HCT116 (cell line): ENCODE measurements around the gene RPH3AL. TPM values are rescaled to one million over a fixed set of nuclear protein-coding genes. Genes with fewer than 3 reads are reported as not detected.

ENCODE experiments used
- ATAC-seq: fragments of 200-7000 bp; cut with Tn5 transposase; 2 replicates; pipeline ENCODE4 v1.9.1; 2020; ENCODE audit warnings: mild to moderate bottlenecking, moderate library complexity
- BruUV-seq: library from RNA; stranded (reverse); fragments of 400-500 nt; replicated peaks from 2 replicates; lab custom pipeline; 2021; lab: Mats Ljungman, UMichigan
- CTCF ChIA-PET: fragments of 300-600 bp; sonication (Branson Sonifier 250); formaldehyde crosslinking; loops from one replicate; lab custom pipeline; 2021; ENCODE audit warnings: antibody characterized with exemption; lab: Charles Lee
- POLR2A ChIA-PET: fragments of 300-600, 350-600 bp; sonication (Branson Sonifier 250); formaldehyde crosslinking; loops from one replicate; lab custom pipeline; 2021; ENCODE audit warnings: antibody characterized with exemption; lab: Charles Lee
- RAD21 ChIA-PET, 2 experiments: fragments of 300-600 bp; sonication (Branson Sonifier 250); formaldehyde crosslinking; loops; one replicate each; lab custom pipeline; 2023; ENCODE audit warnings: low total read pairs in 2 of 2; ENCODE audit not compliant: uncharacterized antibody in 2 of 2, unreplicated experiment in 2 of 2, low non-redundant PET in 1 of 2; lab: Charles Lee
- DNase-seq: peaks from one replicate; pipeline ENCODE4 v3.0.0-alpha.2; 2010; ENCODE audit warnings: low read depth, low spot score
- H2AFZ ChIP-seq: fragments of 200-600 bp; shearing (Covaris generic), sonication (generic); 2 replicates; pipeline ENCODE4 v1.6.1; 2017; ENCODE audit warnings: low read depth, mixed run types, mixed read lengths, antibody characterized with exemption, low read length; ENCODE audit not compliant: poor library complexity, severe bottlenecking
- H3K27ac ChIP-seq: 2 replicates; pipeline ENCODE4 v1.5.1; 2012; ENCODE audit warnings: low read depth, low read length
- H3K27me3 ChIP-seq: fragments of 200-600 bp; sonication (generic); 2 replicates; pipeline ENCODE4 v1.6.1; 2016; ENCODE audit warnings: mixed run types, low read length, mixed read lengths; ENCODE audit not compliant: insufficient read depth
- H3K36me3 ChIP-seq, 2 experiments: fragments of 200-500 bp in 1 of 2; fragments of 200-600 bp in 1 of 2; sonication (Bioruptor generic) in 1 of 2; sonication (generic) in 1 of 2; 2 replicates each; pipeline versions ENCODE4 v1.5.1 to v1.6.1; 2014 to 2016; ENCODE audit warnings: low read length in 2 of 2, inconsistent platforms in 1 of 2, mixed read lengths in 1 of 2, mixed run types in 1 of 2; ENCODE audit not compliant: insufficient read depth in 2 of 2, control insufficient read depth in 1 of 2
- H3K4me1 ChIP-seq, 2 experiments: fragments of 200-600 bp in 1 of 2; sonication (generic) in 1 of 2; 2 replicates each; pipeline versions ENCODE4 v1.5.1 to v1.6.1; 2012 to 2017; ENCODE audit warnings: low read length in 2 of 2, inconsistent platforms in 1 of 2, mild to moderate bottlenecking in 1 of 2, mixed read lengths in 1 of 2, mixed run types in 1 of 2, moderate library complexity in 1 of 2; ENCODE audit not compliant: insufficient read depth in 2 of 2, control insufficient read depth in 1 of 2
- H3K4me2 ChIP-seq: fragments of 200-600 bp; sonication (generic); 2 replicates; pipeline ENCODE4 v1.6.1; 2017; ENCODE audit warnings: mixed run types, low read length, mixed read lengths
- H3K4me3 ChIP-seq, 2 experiments: fragments of 200-600 bp in 1 of 2; sonication (generic) in 1 of 2; replicated peaks in 1 of 2; 2 replicates each; pipeline ENCODE4 v1.5.1; 2011 to 2016; ENCODE audit warnings: low read length in 2 of 2, control low read depth in 1 of 2, low read depth in 1 of 2, mild to moderate bottlenecking in 1 of 2, mixed read lengths in 1 of 2, mixed run types in 1 of 2
- H3K79me2 ChIP-seq: fragments of 200-600 bp; sonication (generic); 2 replicates; pipeline ENCODE4 v1.6.1; 2017; ENCODE audit warnings: mild to moderate bottlenecking, mixed run types, low read length, moderate library complexity, mixed read lengths; ENCODE audit not compliant: insufficient read depth
- H3K9ac ChIP-seq: fragments of 200-600 bp; sonication (generic); 2 replicates; pipeline ENCODE4 v1.6.1; 2016; ENCODE audit warnings: low read length, mixed read lengths
- H3K9me2 ChIP-seq: fragments of 200-600 bp; sonication (generic), shearing (Covaris generic); 2 replicates; pipeline ENCODE4 v1.6.1; 2017; ENCODE audit warnings: mixed run types, mild to moderate bottlenecking, moderate library complexity; ENCODE audit not compliant: insufficient read depth
- H3K9me3 ChIP-seq, 2 experiments: fragments of 200-500 bp in 1 of 2; fragments of 200-600 bp in 1 of 2; sonication (Bioruptor generic) in 1 of 2; sonication (generic) in 1 of 2; 2 replicates each; pipeline ENCODE4 v1.6.1; 2014 to 2017; ENCODE audit warnings: low read length in 2 of 2, mixed read lengths in 2 of 2, inconsistent platforms in 1 of 2, low read depth in 1 of 2, mild to moderate bottlenecking in 1 of 2, mixed run types in 1 of 2, moderate library complexity in 1 of 2; ENCODE audit not compliant: control insufficient read depth in 1 of 2, insufficient read depth in 1 of 2
- H4K20me1 ChIP-seq: fragments of 200-600 bp; sonication (generic), shearing (Covaris generic); 2 replicates; pipeline ENCODE4 v1.6.1; 2017; ENCODE audit warnings: mixed run types, mild to moderate bottlenecking, moderate library complexity; ENCODE audit not compliant: insufficient read depth
- CTCF ChIP-seq, 3 experiments: fragments of 200-600 bp in 1 of 3; sonication (generic) in 1 of 3; IDR thresholded peaks in 2 of 3; conservative IDR thresholded peaks in 1 of 3; 2 replicates each; pipeline ENCODE4 v1.5.1; 2012 to 2017; ENCODE audit warnings: low read depth in 2 of 3, low read length in 2 of 3, antibody characterized with exemption in 1 of 3, borderline replicate concordance in 1 of 3, control low read depth in 1 of 3, mild to moderate bottlenecking in 1 of 3, mixed read lengths in 1 of 3, mixed run types in 1 of 3, moderate library complexity in 1 of 3; ENCODE audit not compliant: insufficient read depth in 1 of 3
- EGR1 ChIP-seq: IDR thresholded peaks from 2 replicates; pipeline ENCODE4 v1.6.1; 2012; ENCODE audit warnings: low read depth
- FOSL1 ChIP-seq: IDR thresholded peaks from 2 replicates; pipeline ENCODE4 v1.6.1; 2012; ENCODE audit warnings: low read depth
- RAD21 ChIP-seq: IDR thresholded peaks from 2 replicates; pipeline ENCODE4 v1.6.1; 2012; ENCODE audit warnings: low read depth, mild to moderate bottlenecking
- REST ChIP-seq: IDR thresholded peaks from 2 replicates; pipeline ENCODE4 v1.6.1; 2012; ENCODE audit warnings: low read depth
- SP1 ChIP-seq: IDR thresholded peaks from 2 replicates; pipeline ENCODE4 v1.6.1; 2012; ENCODE audit warnings: low read depth
- SRF ChIP-seq: IDR thresholded peaks from 2 replicates; pipeline ENCODE4 v1.6.1; 2012; ENCODE audit warnings: low read depth
- ZFX ChIP-seq: fragments of 450-650 bp; IDR thresholded peaks from 2 replicates; pipeline ENCODE4 v1.6.1; 2017
- intact Hi-C: fragments of 100-400 bp; cut with micrococcal nuclease; formaldehyde crosslinking; loops from 2 replicates; pipeline ENCODE4 v1.10.0; 2022
- total RNA-seq: library from RNA; stranded (reverse); gene quantifications from one replicate; pipeline ENCODE4 v1.2.1, GENCODE V29; 2021; ENCODE audit not compliant: unreplicated experiment
- TF ChIP-seq, protein P1 (sequence below): IDR thresholded peaks from 2 replicates; pipeline ENCODE4 v1.6.1; 2012

RPH3AL gene
- total RNA-seq, 1 experiment from 2014 or later: 17.0 TPM

- ChIA-PET POLR2A (no interaction called here), RAD21 (no interaction called here), CTCF (no interaction called here)
- Histone ChIP-seq H3K79me2 (no peaks in the 10 kb centered on the region), H3K9me2 (no peaks in the 10 kb centered on the region), H3K27ac (no peak overlapping the region), H4K20me1 (no peaks in the 10 kb centered on the region), H3K9me3 (no peaks in the 10 kb centered on the region), H3K4me1 (no peaks in the 10 kb centered on the region), H3K4me2 (no peak overlapping the region), H2AFZ (no peak overlapping the region), H3K4me3 (no peak overlapping the region), H3K9ac (no peak overlapping the region), H3K36me3 (no peaks in the 10 kb centered on the region), H3K27me3 (no peaks in the 10 kb centered on the region)
- intact Hi-C loops: no loop called here
- ATAC-seq (peak; percentile 67), DNase-seq (no peak)
- peak; percentile 66 for TF ChIP-seq RAD21
- TF ChIP-seq, protein P1, sequence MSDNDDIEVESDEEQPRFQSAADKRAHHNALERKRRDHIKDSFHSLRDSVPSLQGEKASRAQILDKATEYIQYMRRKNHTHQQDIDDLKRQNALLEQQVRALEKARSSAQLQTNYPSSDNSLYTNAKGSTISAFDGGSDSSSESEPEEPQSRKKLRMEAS: no peak
- peak; percentile 31 to 39 (median 35); a peak in 3 of 6 replicates for TF ChIP-seq CTCF (IDR thresholded peaks at IDR 0.05 in 2 of 3, conservative IDR thresholded peaks at IDR 0.05 in 1 of 3; ENCODE audit: borderline replicate concordance in 1 of 3, insufficient read depth in 1 of 3, low read depth in 2 of 3, low read length in 2 of 3)
- no TSS peak for BruUV-seq
These were observed 188.0 kb downstream of the RPH3AL start for GRCh38 chr17:164303-165235.

DNA sequence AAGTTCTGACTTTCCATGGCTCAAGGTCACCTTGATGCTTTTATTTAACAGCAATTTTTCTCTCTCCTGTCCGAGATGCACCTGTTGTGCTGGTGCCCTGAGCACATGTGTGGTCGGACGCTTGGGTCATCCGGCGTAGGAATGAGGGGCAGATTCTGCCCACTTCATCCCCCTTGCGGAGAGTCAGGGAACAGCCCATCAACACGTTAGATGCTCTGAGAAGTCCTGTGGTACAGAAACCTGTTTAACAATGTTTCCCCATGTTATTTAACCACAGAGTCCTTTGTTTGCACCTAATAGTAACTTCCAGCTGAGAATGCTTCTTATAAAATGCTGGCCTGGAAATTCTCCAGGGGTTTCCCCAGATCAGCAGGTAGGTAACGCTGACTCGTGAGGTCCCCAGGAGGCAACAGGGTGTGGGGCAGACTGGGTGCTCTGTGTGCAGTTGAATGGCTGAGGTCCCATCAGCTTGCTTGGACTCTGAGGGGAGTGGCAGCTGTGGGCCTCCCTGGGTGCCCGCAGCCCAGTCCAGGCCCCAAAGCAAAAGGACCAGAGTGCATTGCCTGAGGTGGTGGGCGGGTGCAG lies 189.0 kb downstream of the RPH3AL start:
- Histone ChIP-seq H3K4me2 (no peak overlapping the region), H3K9me2 (no peaks in the 10 kb centered on the region), H3K9me3 (no peaks in the 10 kb centered on the region), H3K9ac (no peak overlapping the region), H3K4me1 (no peaks in the 10 kb centered on the region), H3K27me3 (no peaks in the 10 kb centered on the region), H3K27ac (no peak overlapping the region), H3K79me2 (no peaks in the 10 kb centered on the region), H2AFZ (no peak overlapping the region), H3K4me3 (no peak overlapping the region), H4K20me1 (no peaks in the 10 kb centered on the region), H3K36me3 (no peaks in the 10 kb centered on the region)
- ChIA-PET CTCF (no interaction called here), POLR2A (no interaction called here), RAD21 (no interaction called here)
- DNase-seq (no peak), ATAC-seq (no peak)
- intact Hi-C loops: no loop called here
- no TSS peak for BruUV-seq
- TF ChIP-seq CTCF (IDR thresholded peaks at IDR 0.05 in 2 of 3, conservative IDR thresholded peaks at IDR 0.05 in 1 of 3; ENCODE audit: borderline replicate concordance in 1 of 3, insufficient read depth in 1 of 3, low read depth in 2 of 3, low read length in 2 of 3): no peak
- TF ChIP-seq REST: no peak
- TF ChIP-seq SRF: no peak
- no peak for TF ChIP-seq ZFX
- no peak for TF ChIP-seq FOSL1
- TF ChIP-seq SP1: no peak
- no peak for TF ChIP-seq EGR1
